Breast epithelium (tissue), 3 donors: ENCODE data around the gene RRAS.

Source experiments
- CTCF ChIP-seq, 3 donors: fragments of 450-650 bp; IDR thresholded peaks; one replicate each; pipeline ENCODE4 v1.5.1; 2016 to 2017; ENCODE audit warnings: antibody characterized with exemption in 3 of 3, mild to moderate bottlenecking in 3 of 3, moderate library complexity in 3 of 3
- POLR2AphosphoS5 ChIP-seq, 3 donors: sonication (generic); formaldehyde crosslinking; IDR thresholded peaks; one replicate each; pipeline ENCODE4 v1.6.1; 2017; ENCODE audit warnings: antibody characterized with exemption in 3 of 3

- TF ChIP-seq POLR2AphosphoS5 (IDR thresholded peaks at IDR 0.05) (no peak), CTCF (IDR thresholded peaks at IDR 0.05) (no peak)
Observed at GRCh38 chr19:49685845-49686332, 45.9 kb upstream of the RRAS start.
